IMR-90 (cell line): ENCODE data around the gene MEGF9. TPM values are rescaled to one million over a fixed set of nuclear protein-coding genes. Genes with fewer than 3 reads are reported as not detected.

Experiments
- ATAC-seq: fragments of 200-7000 bp; cut with Tn5 transposase; 2 replicates; pipeline ENCODE4 v1.9.1; 2020; ENCODE audit warnings: low read depth, mild to moderate bottlenecking, moderate library complexity
- BruUV-seq: library from RNA; stranded (reverse); fragments of 400-500 nt; replicated peaks from 2 replicates; lab custom pipeline; 2021; lab: Mats Ljungman, UMichigan
- CTCF ChIA-PET: fragments of 300-600 bp; formaldehyde crosslinking; extraction: SDS; loops from one replicate; lab custom pipeline; 2021; ENCODE audit warnings: antibody characterized with exemption; lab: Yijun Ruan, JAX
- POLR2A ChIA-PET: fragments of 300-600 bp; sonication (Branson Sonifier 250); formaldehyde crosslinking; loops from one replicate; lab custom pipeline; 2022; ENCODE audit warnings: antibody characterized with exemption; ENCODE audit not compliant: unreplicated experiment; lab: Charles Lee
- DNase-seq: peaks from one replicate; pipeline ENCODE4 v3.0.0; 2013
- H2AFZ ChIP-seq: replicated peaks from 2 replicates; pipeline ENCODE3; 2013; ENCODE audit warnings: low read length, mild to moderate bottlenecking; ENCODE audit not compliant: poor library complexity
- H2AK5ac ChIP-seq: 2 replicates; pipeline ENCODE4 v1.6.1; 2013; ENCODE audit warnings: low read depth, low read length, inconsistent platforms
- H2AK9ac ChIP-seq: replicated peaks from 2 replicates; pipeline ENCODE3; 2013; ENCODE audit warnings: mild to moderate bottlenecking, low read depth, low read length, moderate library complexity; ENCODE audit not compliant: poor library complexity
- H2BK120ac ChIP-seq: 2 replicates; pipeline ENCODE4 v1.6.1; 2013; ENCODE audit warnings: low read depth, low read length, inconsistent platforms
- H2BK15ac ChIP-seq: 3 replicates; pipeline ENCODE4 v1.6.1; 2013; ENCODE audit warnings: low read depth, low read length, inconsistent platforms
- H2BK20ac ChIP-seq: 2 replicates; pipeline ENCODE4 v1.6.1; 2013; ENCODE audit warnings: low read depth, mild to moderate bottlenecking, inconsistent platforms, low read length, moderate library complexity
- H2BK5ac ChIP-seq: 2 replicates; pipeline ENCODE4 v1.6.1; 2013; ENCODE audit warnings: mild to moderate bottlenecking, low read depth, low read length, inconsistent platforms; ENCODE audit not compliant: poor library complexity, severe bottlenecking
- H3K14ac ChIP-seq: replicated peaks from 2 replicates; pipeline ENCODE4 v1.6.1; 2013; ENCODE audit warnings: low read depth, low read length, inconsistent platforms
- H3K18ac ChIP-seq: 2 replicates; pipeline ENCODE4 v1.6.1; 2013; ENCODE audit warnings: low read depth, low read length, control low read depth
- H3K23ac ChIP-seq: 2 replicates; pipeline ENCODE4 v1.6.1; 2013; ENCODE audit warnings: low read depth, low read length, inconsistent platforms
- H3K27ac ChIP-seq: 2 replicates; pipeline ENCODE4 v1.5.1; 2013; ENCODE audit warnings: mild to moderate bottlenecking, control low read depth, low read length; ENCODE audit not compliant: insufficient read depth
- H3K27me3 ChIP-seq: 2 replicates; pipeline ENCODE4 v1.6.1; 2013; ENCODE audit warnings: low read length; ENCODE audit not compliant: control insufficient read depth, insufficient read depth
- H3K36me3 ChIP-seq: 2 replicates; pipeline ENCODE4 v1.6.1; 2013; ENCODE audit warnings: low read length, mixed read lengths; ENCODE audit not compliant: control insufficient read depth, insufficient read depth
- H3K4ac ChIP-seq: 2 replicates; pipeline ENCODE4 v1.6.1; 2013; ENCODE audit warnings: low read depth, low read length, inconsistent platforms
- H3K4me1 ChIP-seq: 2 replicates; pipeline ENCODE4 v1.6.1; 2013; ENCODE audit warnings: low read length, mixed read lengths; ENCODE audit not compliant: control insufficient read depth, insufficient read depth
- H3K4me2 ChIP-seq: 2 replicates; pipeline ENCODE4 v1.6.1; 2013; ENCODE audit warnings: low read depth, mild to moderate bottlenecking, control low read depth, low read length, moderate library complexity
- H3K4me3 ChIP-seq: 2 replicates; pipeline ENCODE4 v1.5.1; 2013; ENCODE audit warnings: low read depth, mild to moderate bottlenecking, control low read depth, low read length, moderate library complexity; ENCODE audit not compliant: insufficient read depth
- H3K56ac ChIP-seq: 2 replicates; pipeline ENCODE4 v1.6.1; 2013; ENCODE audit warnings: low read length, inconsistent platforms; ENCODE audit not compliant: insufficient read depth; ENCODE audit errors: extremely low read depth
- H3K79me1 ChIP-seq, 2 experiments: 2 replicates each; pipeline ENCODE4 v1.6.1; 2013; ENCODE audit warnings: low read length in 2 of 2, inconsistent platforms in 1 of 2, low read depth in 1 of 2
- H3K9ac ChIP-seq: 2 replicates; pipeline ENCODE4 v1.6.1; 2013; ENCODE audit warnings: low read depth, low read length, control low read depth
- H3K9me1 ChIP-seq: 2 replicates; pipeline ENCODE4 v1.6.1; 2013; ENCODE audit warnings: low read length, inconsistent platforms; ENCODE audit not compliant: insufficient read depth
- H3K9me3 ChIP-seq: 2 replicates; pipeline ENCODE4 v1.6.1; 2013; ENCODE audit warnings: low read length; ENCODE audit not compliant: control insufficient read depth, insufficient read depth
- H4K20me1 ChIP-seq: 2 replicates; pipeline ENCODE4 v1.6.1; 2013; ENCODE audit warnings: low read length, inconsistent platforms; ENCODE audit not compliant: insufficient read depth
- H4K5ac ChIP-seq: 2 replicates; pipeline ENCODE4 v1.6.1; 2013; ENCODE audit warnings: mild to moderate bottlenecking, low read depth, low read length, control low read depth
- H4K8ac ChIP-seq, 2 experiments: 2 replicates each; pipeline ENCODE4 v1.6.1; 2013; ENCODE audit warnings: low read depth in 2 of 2, low read length in 2 of 2, control low read depth in 1 of 2, inconsistent platforms in 1 of 2
- H4K91ac ChIP-seq: 2 replicates; pipeline ENCODE4 v1.6.1; 2013; ENCODE audit warnings: low read depth, low read length, inconsistent platforms; ENCODE audit not compliant: insufficient read depth
- CEBPB ChIP-seq: IDR thresholded peaks from 2 replicates; pipeline ENCODE4 v1.6.1; 2012; ENCODE audit warnings: low read depth, low read length, improper control_type of control experiment
- FOS ChIP-seq: fragments of 150-350 bp; IDR thresholded peaks from 2 replicates; pipeline ENCODE4 v1.6.1; 2016; ENCODE audit warnings: low read depth, low read length
- MAFK ChIP-seq: IDR thresholded peaks from 2 replicates; pipeline ENCODE4 v1.6.1; 2012; ENCODE audit warnings: low read depth, low read length, improper control_type of control experiment
- MAZ ChIP-seq: IDR thresholded peaks from 2 replicates; pipeline ENCODE4 v1.6.1; 2012; ENCODE audit warnings: low read depth, mild to moderate bottlenecking, low read length, improper control_type of control experiment, moderate library complexity, borderline replicate concordance
- MXI1 ChIP-seq: IDR thresholded peaks from 2 replicates; pipeline ENCODE4 v1.6.1; 2012; ENCODE audit warnings: low read depth, mild to moderate bottlenecking, low read length, moderate library complexity, borderline replicate concordance
- NFE2L2 ChIP-seq: fragments of 150-350 bp; IDR thresholded peaks from 2 replicates; pipeline ENCODE4 v1.6.1; 2016; ENCODE audit warnings: low read depth, mild to moderate bottlenecking, low read length
- RAD21 ChIP-seq: IDR thresholded peaks from 2 replicates; pipeline ENCODE4 v1.6.1; 2012; ENCODE audit warnings: low read length, improper control_type of control experiment
- RFX5 ChIP-seq: IDR thresholded peaks from 2 replicates; pipeline ENCODE4 v1.8.0; 2012; ENCODE audit warnings: low read depth, mild to moderate bottlenecking, low read length, moderate library complexity
- SMC3 ChIP-seq: fragments of 150-350 bp; IDR thresholded peaks from 2 replicates; pipeline ENCODE4 v1.6.1; 2016; ENCODE audit warnings: low read depth, mild to moderate bottlenecking, antibody characterized with exemption, low read length, moderate library complexity
- USF2 ChIP-seq: fragments of 150-350 bp; IDR thresholded peaks from 2 replicates; pipeline ENCODE4 v1.6.1; 2017; ENCODE audit warnings: mild to moderate bottlenecking, antibody characterized with exemption, low read length, low read depth
- WGBS, 2 experiments: methylation state at CpG; one replicate each; pipeline versions ENCODE4 v1.1.5 to v1.1.7; 2013; ENCODE audit warnings: missing lambda C conversion rate in 2 of 2; ENCODE audit not compliant: insufficient read length in 1 of 2; ENCODE audit errors: extremely low coverage in 2 of 2; 5-methylcytosine and 5-hydroxymethylcytosine counted together
- dilution Hi-C: fragments of 300-500 bp; cut with HindIII; formaldehyde crosslinking; loops from one replicate; pipeline ENCODE4 v1.14.3; 2018; ENCODE audit warnings: low sequenced_read_pairs; ENCODE audit not compliant: unreplicated experiment
- in situ Hi-C: fragments of 300-500 bp; cut with MboI; formaldehyde crosslinking; loops from 3 replicates; pipeline ENCODE4 v1.14.3; 2019; ENCODE audit warnings: low sequenced_read_pairs, inconsistent platforms, mixed read lengths
- intact Hi-C: fragments of 100-400 bp; cut with micrococcal nuclease; formaldehyde crosslinking; loops from 2 replicates; pipeline ENCODE4 v1.10.0; 2022
- polyA plus RNA-seq, 3 experiments: library from polyadenylated mRNA; depleted of rRNA; stranded (reverse); fragments of >200 nt; gene quantifications; 2 replicates each; pipeline ENCODE4 v1.2.3, GENCODE V29; 2012; ENCODE audit warnings: low replicate concordance in 1 of 3
- total RNA-seq: library from RNA; depleted of rRNA; stranded (reverse); fragments of >200 nt; gene quantifications from 2 replicates; pipeline ENCODE4 v1.2.3, GENCODE V29; 2012
- TF ChIP-seq, protein P1 (sequence below): conservative IDR thresholded peaks from 2 replicates; pipeline ENCODE4 v1.5.1; 2012; ENCODE audit warnings: mild to moderate bottlenecking, low read depth, low read length, improper control_type of control experiment
- TF ChIP-seq, protein P2 (sequence below): fragments of 150-350 bp; IDR thresholded peaks from 2 replicates; pipeline ENCODE4 v1.6.1; 2016; ENCODE audit warnings: low read depth, mild to moderate bottlenecking, low read length, moderate library complexity, borderline replicate concordance

Gene MEGF9
- total and polyA plus RNA-seq, 2 of the 4 experiments (the other 2 are of a cell fraction), result 3.4 TPM

- Histone ChIP-seq H3K36me3 (no peaks in the 10 kb centered on the region), H4K91ac (no peak overlapping the region), H4K5ac (no peak overlapping the region), H3K27me3 (no peaks in the 10 kb centered on the region), H3K4ac (no peak overlapping the region), H3K14ac (no peak overlapping the region), H2BK120ac (no peak overlapping the region), H2AFZ (no peak overlapping the region), H2BK5ac (no peak overlapping the region), H2BK15ac (no peak overlapping the region), H4K20me1 (no peaks in the 10 kb centered on the region; the same call in 1 of the 2 replicates), H4K8ac (no peak overlapping the region), H2BK20ac (no peak overlapping the region), H3K9ac (no peak overlapping the region), H3K4me2 (no peak overlapping the region), H3K56ac (no peak overlapping the region), H3K9me3 (no peaks in the 10 kb centered on the region), H3K79me1 (peaks cover 5 to 27% of the 10 kb centered on the region in 2 experiments; a peak in 3 of 4 replicates), H2AK5ac (no peak overlapping the region), H3K23ac (no peak overlapping the region), H3K4me1 (peaks cover 4% of the 10 kb centered on the region), H3K18ac (no peak overlapping the region), H3K9me1 (no peaks in the 10 kb centered on the region), H3K27ac (no peak overlapping the region), H2AK9ac (no peak overlapping the region), H3K4me3 (no peak overlapping the region)
- intact Hi-C loops, result no loop called here
- in situ Hi-C loops, result no loop called here
- ChIA-PET CTCF (interaction anchor here (0.9 to 1.3 kb wide), 2 partner anchors 10 kb away, joined by 3 read pairs; no protein-coding TSS in a partner anchor), POLR2A (no interaction called here)
- dilution Hi-C loops, result no loop called here
- peak; percentile 35 for DNase-seq
- no TSS peak for BruUV-seq
- no peak for ATAC-seq
- WGBS, 2 experiments, result no CpG with 5 or more reads among the region's 1 CpG
- TF ChIP-seq CEBPB (no peak), USF2 (no peak), RAD21 (no peak), MXI1 (no peak), MAFK (no peak), MAZ (no peak), FOS (no peak), RFX5 (no peak), NFE2L2 (no peak), SMC3 (no peak)
- TF ChIP-seq, protein P1, sequence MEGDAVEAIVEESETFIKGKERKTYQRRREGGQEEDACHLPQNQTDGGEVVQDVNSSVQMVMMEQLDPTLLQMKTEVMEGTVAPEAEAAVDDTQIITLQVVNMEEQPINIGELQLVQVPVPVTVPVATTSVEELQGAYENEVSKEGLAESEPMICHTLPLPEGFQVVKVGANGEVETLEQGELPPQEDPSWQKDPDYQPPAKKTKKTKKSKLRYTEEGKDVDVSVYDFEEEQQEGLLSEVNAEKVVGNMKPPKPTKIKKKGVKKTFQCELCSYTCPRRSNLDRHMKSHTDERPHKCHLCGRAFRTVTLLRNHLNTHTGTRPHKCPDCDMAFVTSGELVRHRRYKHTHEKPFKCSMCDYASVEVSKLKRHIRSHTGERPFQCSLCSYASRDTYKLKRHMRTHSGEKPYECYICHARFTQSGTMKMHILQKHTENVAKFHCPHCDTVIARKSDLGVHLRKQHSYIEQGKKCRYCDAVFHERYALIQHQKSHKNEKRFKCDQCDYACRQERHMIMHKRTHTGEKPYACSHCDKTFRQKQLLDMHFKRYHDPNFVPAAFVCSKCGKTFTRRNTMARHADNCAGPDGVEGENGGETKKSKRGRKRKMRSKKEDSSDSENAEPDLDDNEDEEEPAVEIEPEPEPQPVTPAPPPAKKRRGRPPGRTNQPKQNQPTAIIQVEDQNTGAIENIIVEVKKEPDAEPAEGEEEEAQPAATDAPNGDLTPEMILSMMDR, result no peak
- TF ChIP-seq, protein P2, sequence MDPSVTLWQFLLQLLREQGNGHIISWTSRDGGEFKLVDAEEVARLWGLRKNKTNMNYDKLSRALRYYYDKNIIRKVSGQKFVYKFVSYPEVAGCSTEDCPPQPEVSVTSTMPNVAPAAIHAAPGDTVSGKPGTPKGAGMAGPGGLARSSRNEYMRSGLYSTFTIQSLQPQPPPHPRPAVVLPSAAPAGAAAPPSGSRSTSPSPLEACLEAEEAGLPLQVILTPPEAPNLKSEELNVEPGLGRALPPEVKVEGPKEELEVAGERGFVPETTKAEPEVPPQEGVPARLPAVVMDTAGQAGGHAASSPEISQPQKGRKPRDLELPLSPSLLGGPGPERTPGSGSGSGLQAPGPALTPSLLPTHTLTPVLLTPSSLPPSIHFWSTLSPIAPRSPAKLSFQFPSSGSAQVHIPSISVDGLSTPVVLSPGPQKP, result no peak
These were observed 12.2 kb downstream of the MEGF9 start for GRCh38 chr9:120702075-120702474.
